ENCODE results near the gene CDKN2C.

DNA sequence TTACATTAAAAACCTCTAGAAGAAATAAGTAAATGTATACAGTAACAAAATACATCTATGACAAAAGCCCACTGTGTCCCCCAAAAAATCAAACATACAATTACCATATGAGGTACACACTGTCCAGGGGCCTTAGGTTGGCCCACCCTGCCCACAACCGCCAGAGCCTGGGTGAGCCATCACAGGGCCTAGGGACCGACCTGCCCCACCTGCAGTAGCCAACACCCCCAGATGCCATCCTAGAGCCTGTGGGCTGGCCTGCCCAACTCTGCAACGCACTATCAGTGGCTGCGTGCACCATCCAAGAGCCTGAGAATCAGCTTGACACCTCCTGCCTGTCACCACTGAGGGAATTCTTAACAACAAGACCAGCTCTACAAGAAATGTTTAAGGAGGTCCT is 49.0 kb upstream of the CDKN2C start:
- TF ChIP-seq, protein P1, sequence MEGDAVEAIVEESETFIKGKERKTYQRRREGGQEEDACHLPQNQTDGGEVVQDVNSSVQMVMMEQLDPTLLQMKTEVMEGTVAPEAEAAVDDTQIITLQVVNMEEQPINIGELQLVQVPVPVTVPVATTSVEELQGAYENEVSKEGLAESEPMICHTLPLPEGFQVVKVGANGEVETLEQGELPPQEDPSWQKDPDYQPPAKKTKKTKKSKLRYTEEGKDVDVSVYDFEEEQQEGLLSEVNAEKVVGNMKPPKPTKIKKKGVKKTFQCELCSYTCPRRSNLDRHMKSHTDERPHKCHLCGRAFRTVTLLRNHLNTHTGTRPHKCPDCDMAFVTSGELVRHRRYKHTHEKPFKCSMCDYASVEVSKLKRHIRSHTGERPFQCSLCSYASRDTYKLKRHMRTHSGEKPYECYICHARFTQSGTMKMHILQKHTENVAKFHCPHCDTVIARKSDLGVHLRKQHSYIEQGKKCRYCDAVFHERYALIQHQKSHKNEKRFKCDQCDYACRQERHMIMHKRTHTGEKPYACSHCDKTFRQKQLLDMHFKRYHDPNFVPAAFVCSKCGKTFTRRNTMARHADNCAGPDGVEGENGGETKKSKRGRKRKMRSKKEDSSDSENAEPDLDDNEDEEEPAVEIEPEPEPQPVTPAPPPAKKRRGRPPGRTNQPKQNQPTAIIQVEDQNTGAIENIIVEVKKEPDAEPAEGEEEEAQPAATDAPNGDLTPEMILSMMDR (conservative IDR thresholded peaks at IDR 0.05 in 1 of 2, IDR thresholded peaks at IDR 0.05 in 1 of 2; ENCODE audit: extremely low read depth in 1 of 2, insufficient read depth in 1 of 2, low read depth in 1 of 2, low read length in 2 of 2): no peak
- TF ChIP-seq EZH2 (IDR thresholded peaks at IDR 0.05; ENCODE audit: borderline replicate concordance, low read length): no peak
